Heart left ventricle (tissue), 13 donors: ENCODE measurements around the gene GRM8.

Experiments used
- POLR2A ChIP-seq, 2 donors: fragments of 450-650 bp; IDR thresholded peaks; one replicate each; pipeline ENCODE4 v1.6.1; 2017; ENCODE audit warnings: antibody characterized with exemption in 2 of 2, mild to moderate bottlenecking in 2 of 2, moderate library complexity in 2 of 2
- TF ChIP-seq, protein P1 (sequence below), 12 donors: fragments of 200-600 bp; sonication (generic) in 4 of 12; IDR thresholded peaks; one replicate each; pipeline versions ENCODE4 v1.5.0 to v1.8.0; 2018 to 2022; ENCODE audit warnings: antibody characterized with exemption in 12 of 12, mild to moderate bottlenecking in 5 of 12
- donor health status: ischemic (EF 13 %, LVEDD 7.1; RV severe dilation, severe dysfunction).
- donor health status: DM: no; HTN: yes; CAD: no.
- donor health status: DM: no; HTN: no; CAD: no.
- donor health status: ischemic (EF 25% LVEDD 6.9; RV normal size, moderate dysfunction).
- donor health status: ischemic (EF 25% LVEDD 5.7; RV mildly dilated, moderate dysfunction).
- donor health status: ischemic (EF 35%, LVEDD 5.7; RV mildly dilated, moderate dysfunction).
- donor health status: nonischemic (EF 11% LVEDD 7.7; RV severe dilation, severe dysfunction).
- donor health status: DM: yes; HTN: yes; CAD: no.
- donor health status: PGD.
- donor health status: ischemic (EF 29% LVEDD 5.4; RV normal size, mild dysfunction).
- donor health status: nonischemic (EF 23%, LVEDD 6.1; RV moderate dilation, normal function).

- TF ChIP-seq, protein P1, sequence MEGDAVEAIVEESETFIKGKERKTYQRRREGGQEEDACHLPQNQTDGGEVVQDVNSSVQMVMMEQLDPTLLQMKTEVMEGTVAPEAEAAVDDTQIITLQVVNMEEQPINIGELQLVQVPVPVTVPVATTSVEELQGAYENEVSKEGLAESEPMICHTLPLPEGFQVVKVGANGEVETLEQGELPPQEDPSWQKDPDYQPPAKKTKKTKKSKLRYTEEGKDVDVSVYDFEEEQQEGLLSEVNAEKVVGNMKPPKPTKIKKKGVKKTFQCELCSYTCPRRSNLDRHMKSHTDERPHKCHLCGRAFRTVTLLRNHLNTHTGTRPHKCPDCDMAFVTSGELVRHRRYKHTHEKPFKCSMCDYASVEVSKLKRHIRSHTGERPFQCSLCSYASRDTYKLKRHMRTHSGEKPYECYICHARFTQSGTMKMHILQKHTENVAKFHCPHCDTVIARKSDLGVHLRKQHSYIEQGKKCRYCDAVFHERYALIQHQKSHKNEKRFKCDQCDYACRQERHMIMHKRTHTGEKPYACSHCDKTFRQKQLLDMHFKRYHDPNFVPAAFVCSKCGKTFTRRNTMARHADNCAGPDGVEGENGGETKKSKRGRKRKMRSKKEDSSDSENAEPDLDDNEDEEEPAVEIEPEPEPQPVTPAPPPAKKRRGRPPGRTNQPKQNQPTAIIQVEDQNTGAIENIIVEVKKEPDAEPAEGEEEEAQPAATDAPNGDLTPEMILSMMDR (IDR thresholded peaks at IDR 0.05): no peak
- no peak for TF ChIP-seq POLR2A (IDR thresholded peaks at IDR 0.05)
Measured at GRCh38 chr7:127186686-127187085, 66.1 kb downstream of the GRM8 start.
